EL (cell line): ENCODE measurements around the gene CABP5.

Experiments
- DNase-seq: peaks from one replicate; pipeline ENCODE4 v3.0.0-alpha.2; 2016

CABP5 gene

DNA sequence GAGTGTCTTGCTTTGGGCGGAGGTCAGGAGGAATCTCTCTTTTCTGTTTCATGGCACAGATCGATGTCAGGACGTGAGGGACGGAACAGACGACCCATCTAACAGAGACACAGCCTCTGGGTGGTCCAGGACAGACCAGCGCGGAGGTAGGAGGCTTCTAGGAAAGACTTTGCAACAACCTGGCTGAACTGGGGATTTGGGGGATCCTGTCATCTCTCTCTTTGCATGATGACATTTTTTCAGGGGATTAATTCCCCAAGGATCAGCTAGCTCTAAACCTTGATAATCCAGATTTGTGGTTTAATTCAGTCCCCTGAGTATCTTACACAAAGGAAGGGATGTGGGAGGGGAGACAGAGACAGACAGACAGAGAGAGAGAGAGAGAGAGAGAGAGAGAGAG lies 14.4 kb downstream of the CABP5 start:
- no peak for DNase-seq

DNA sequence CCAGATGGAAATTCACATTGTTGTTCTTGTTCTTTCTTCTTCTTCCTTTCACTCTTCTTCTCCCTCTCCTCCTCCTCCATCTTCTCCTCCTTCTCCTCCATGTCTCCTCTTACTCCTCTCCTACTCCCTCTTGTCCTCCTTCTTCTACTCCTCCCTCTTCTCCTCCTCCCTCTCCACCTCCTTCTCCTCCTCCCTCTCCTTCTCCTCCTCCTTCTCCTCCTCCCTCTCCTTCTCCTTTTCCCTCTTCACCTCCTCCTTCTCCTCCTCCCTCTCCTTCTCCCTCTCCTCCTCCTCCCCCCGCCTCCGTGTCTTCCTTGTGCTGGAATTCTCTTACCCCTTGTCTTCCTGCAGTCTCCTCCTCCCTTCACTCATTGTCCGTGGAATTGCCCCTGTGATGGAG lies 18.4 kb downstream of the CABP5 start:
- no peak for DNase-seq

- DNase-seq = no peak
Observed at GRCh38 chr19:48023518-48023917, 20.4 kb downstream of the CABP5 start.

GRCh38 chr19:48023011-48023410 lies 20.9 kb downstream of the CABP5 start:
- no peak for DNase-seq

DNA sequence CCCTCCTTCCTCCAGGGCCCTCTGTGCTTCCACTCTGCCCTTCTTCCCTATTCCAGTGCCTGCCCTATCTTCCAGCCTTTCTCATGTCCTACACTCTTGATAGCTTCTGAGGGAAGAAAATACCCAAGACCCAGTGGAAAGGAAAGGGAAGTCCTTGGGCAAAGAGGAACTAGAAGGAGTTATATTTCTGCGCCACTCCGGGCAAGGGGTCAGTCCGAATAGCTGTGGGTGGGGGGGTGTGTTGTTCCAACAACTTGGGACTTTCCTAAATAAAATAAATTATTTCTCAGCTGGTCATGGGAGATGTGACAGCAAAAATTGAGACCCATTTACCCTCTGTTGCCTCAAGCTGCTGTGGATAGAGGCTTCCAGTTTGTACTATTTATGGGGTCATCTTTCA lies 23.2 kb downstream of the CABP5 start:
- no peak for DNase-seq

- no peak for DNase-seq
Observed at GRCh38 chr19:48010932-48011758, 32.7 kb downstream of the CABP5 start.

DNA sequence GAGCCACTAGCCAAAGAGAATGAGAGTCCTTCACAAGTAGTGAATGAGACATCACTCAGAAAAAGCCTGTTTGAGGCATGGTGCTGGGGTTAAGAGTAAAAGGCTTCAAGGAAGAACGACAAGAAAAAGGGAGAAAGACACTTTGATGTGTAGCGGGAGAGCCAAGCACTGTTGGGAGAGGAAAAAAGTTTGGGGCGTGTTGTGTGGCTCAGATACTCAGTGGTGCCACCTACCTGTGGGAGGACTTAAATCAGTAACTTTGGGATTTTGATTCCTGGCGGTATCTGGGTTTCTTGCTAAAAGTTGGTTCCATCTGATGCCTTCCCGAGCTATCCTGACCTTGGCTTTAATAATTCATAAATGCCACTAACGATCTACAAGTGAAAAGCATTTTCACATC lies 37.1 kb downstream of the CABP5 start:
- no peak for DNase-seq

GRCh38 chr19:48004236-48004635 lies 39.6 kb downstream of the CABP5 start:
- no peak for DNase-seq

GRCh38 chr19:48000846-48001245 lies 43.0 kb downstream of the CABP5 start:
- no peak for DNase-seq

DNA sequence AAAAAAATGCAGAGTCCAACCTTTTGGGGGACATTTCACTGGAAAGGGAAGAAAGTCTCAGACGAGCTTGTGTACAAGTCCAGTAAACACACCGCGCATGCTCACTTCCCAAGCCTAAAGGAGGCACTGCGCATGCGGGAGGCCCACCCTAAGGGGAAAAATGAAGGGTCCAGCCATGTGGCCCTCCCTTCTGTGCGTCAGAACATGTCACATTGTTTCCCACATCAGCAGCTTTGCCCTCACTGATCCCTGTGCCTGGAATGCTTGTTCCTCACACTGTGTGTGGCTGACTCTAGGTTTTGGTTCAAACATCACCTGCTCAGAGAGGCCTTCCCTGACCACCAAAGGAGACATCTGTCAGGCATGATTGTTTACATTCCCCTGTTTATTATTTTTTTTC lies 45.1 kb downstream of the CABP5 start:
- DNase-seq = no peak

GRCh38 chr19:47996230-47996727 lies 47.6 kb downstream of the CABP5 start:
- DNase-seq = no peak

DNA sequence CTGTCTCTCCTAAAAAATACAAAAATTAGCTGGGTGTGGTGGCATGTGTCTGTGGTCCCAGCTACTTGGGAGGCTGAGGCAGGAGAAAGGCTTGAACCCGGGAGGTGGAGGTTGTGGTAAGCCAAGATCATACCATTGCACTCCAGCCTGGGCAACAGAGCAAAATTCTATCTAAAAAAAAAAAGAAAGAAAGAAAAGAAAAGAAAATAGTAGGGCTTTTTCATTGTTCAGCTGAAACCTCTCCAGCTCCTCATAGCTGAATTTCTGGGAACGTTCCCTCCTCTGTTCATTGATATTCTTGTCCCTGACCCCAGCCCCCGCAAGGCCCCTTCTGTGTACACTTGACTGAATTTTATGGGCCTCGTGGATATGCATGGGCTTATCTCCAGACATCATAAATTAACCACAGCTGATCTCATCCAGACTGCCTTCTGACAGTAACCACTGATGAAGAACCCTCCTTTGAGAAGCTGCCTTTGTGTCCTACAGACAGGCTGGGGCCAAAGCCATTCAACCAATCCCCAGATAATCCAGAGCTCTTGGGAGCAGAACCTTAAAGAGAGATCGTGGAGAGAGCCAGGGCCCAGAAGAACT lies 49.6 kb downstream of the CABP5 start, which contains the start of gene ELSPBP1:
Gene ELSPBP1 (plus strand): TSS at position 424 of the 594 bp plus-strand sequence. CDS start 14,036 bp downstream, outside the sequence.
- DNase-seq = no peak

DNA sequence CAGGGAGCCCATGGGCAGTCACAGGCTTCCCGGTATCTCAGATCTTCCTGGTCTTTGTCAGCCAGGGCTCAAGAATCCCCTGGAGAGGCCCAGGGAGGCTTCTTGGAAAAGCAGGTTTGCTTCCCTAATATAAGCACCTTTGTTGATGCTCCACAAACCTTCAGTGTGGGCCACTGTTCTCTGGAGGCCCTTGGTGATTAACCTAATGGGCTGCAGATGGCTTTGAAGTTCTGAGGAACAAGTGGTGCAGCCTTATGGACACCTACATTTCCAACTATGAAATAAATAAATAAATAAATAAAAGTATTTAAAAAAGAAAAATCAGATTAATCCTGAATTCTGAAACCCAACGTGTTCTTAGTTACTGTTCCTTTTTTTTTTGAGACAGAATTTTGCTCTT lies 51.8 kb downstream of the CABP5 start, which contains the start of gene BSPH1:
Gene BSPH1 (minus strand): TSS at position 101 of the 400 bp plus-strand sequence. CDS start 89 bp downstream, at position 12.
- DNase-seq = no peak

- no peak for DNase-seq
Observed at GRCh38 chr19:47991191-47991808, 52.6 kb downstream of the CABP5 start.
